ENCODE data around the gene KIF22. TPM values are rescaled to one million over a fixed set of nuclear protein-coding genes. Genes with fewer than 3 reads are reported as not detected.
"Not testable (repeated sequence)": the region's sequence is repeated elsewhere in the genome, so short reads cannot be mapped to it uniquely, and the experiment has no call there.

The KIF22 gene
- total RNA-seq, 3 donors from 2014 or later (not counting 1 experiment from before 2014, with no cell fraction given) = 73.4 to 96.0 (median 86.5) TPM

- WGBS (ENCODE audit: insufficient coverage) = 2% methylated on average over 29 of the region's 31 CpGs
- peaks cover 40 to 41% of the 10 kb centered on the region in 2 donors for H3K4me1 Mint-ChIP-seq
- H3K27me3 Mint-ChIP-seq (ENCODE audit: low read depth in 2 of 2) = no peaks in the 10 kb centered on the region
- H3K9me3 Mint-ChIP-seq = no peaks in the 10 kb centered on the region
- no peaks in the 10 kb centered on the region for H3K9me3 ChIP-seq (ENCODE audit: control insufficient read depth, insufficient read depth, low read length)
- H3K4me3 ChIP-seq (ENCODE audit: low read length) = peak overlapping the region; percentile 99
- peak in 1 of 2 donors; percentile 40 for DNase-seq
- H3K4me1 ChIP-seq (ENCODE audit: control insufficient read depth, insufficient read depth, low read length) = peaks cover 30% of the 10 kb centered on the region
- H3K27me3 ChIP-seq (ENCODE audit: control insufficient read depth, insufficient read depth, low read length) = no peaks in the 10 kb centered on the region
- TF ChIP-seq, protein P1, sequence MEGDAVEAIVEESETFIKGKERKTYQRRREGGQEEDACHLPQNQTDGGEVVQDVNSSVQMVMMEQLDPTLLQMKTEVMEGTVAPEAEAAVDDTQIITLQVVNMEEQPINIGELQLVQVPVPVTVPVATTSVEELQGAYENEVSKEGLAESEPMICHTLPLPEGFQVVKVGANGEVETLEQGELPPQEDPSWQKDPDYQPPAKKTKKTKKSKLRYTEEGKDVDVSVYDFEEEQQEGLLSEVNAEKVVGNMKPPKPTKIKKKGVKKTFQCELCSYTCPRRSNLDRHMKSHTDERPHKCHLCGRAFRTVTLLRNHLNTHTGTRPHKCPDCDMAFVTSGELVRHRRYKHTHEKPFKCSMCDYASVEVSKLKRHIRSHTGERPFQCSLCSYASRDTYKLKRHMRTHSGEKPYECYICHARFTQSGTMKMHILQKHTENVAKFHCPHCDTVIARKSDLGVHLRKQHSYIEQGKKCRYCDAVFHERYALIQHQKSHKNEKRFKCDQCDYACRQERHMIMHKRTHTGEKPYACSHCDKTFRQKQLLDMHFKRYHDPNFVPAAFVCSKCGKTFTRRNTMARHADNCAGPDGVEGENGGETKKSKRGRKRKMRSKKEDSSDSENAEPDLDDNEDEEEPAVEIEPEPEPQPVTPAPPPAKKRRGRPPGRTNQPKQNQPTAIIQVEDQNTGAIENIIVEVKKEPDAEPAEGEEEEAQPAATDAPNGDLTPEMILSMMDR (IDR thresholded peaks at IDR 0.05) = no peak
- ATAC-seq = peak in 1 of 3 donors; percentile 0
- peak overlapping the region; percentile 82 for H3K27ac ChIP-seq (ENCODE audit: low read length)
- no peaks in the 10 kb centered on the region for H3K36me3 Mint-ChIP-seq
- peak overlapping the region; percentile 92 for H3K27ac Mint-ChIP-seq
- peak overlapping the region; percentile 96 for H3K4me3 Mint-ChIP-seq
- H3K36me3 ChIP-seq (ENCODE audit: control insufficient read depth, insufficient read depth, low read length) = no peaks in the 10 kb centered on the region
- intact Hi-C loops (cut with micrococcal nuclease) = loop anchor here (1.0 to 2.0 kb wide), 4 partner anchors 14 to 90 kb away; partner anchors contain the start of gene PAGR1
Measured at GRCh38 chr16:29790949-29791844, 646 bp downstream of the KIF22 start.

- 65% methylated on average over 8 of the region's 9 CpGs for WGBS (ENCODE audit: insufficient coverage)
- no peaks in the 10 kb centered on the region for H3K9me3 ChIP-seq (ENCODE audit: control insufficient read depth, insufficient read depth, low read length)
- no peak overlapping the region for H3K4me3 ChIP-seq (ENCODE audit: low read length)
- peaks cover 30% of the 10 kb centered on the region for H3K4me1 ChIP-seq (ENCODE audit: control insufficient read depth, insufficient read depth, low read length)
- peaks cover 4% of the 10 kb centered on the region for H3K36me3 ChIP-seq (ENCODE audit: control insufficient read depth, insufficient read depth, low read length)
- no peaks in the 10 kb centered on the region for H3K27me3 Mint-ChIP-seq (ENCODE audit: low read depth in 2 of 2)
- TF ChIP-seq, protein P1 (IDR thresholded peaks at IDR 0.05) = no peak
- no peaks in the 10 kb centered on the region for H3K27me3 ChIP-seq (ENCODE audit: control insufficient read depth, insufficient read depth, low read length)
- H3K4me3 Mint-ChIP-seq = peak overlapping the region; percentile 96
- H3K9me3 Mint-ChIP-seq = no peaks in the 10 kb centered on the region
- peak overlapping the region; percentile 92 for H3K27ac Mint-ChIP-seq
- peaks cover 40 to 41% of the 10 kb centered on the region in 2 donors for H3K4me1 Mint-ChIP-seq
- intact Hi-C loops (cut with micrococcal nuclease) = loop anchor here (2.0 kb wide), 1 partner anchor 45 kb away; no protein-coding TSS in a partner anchor
- ATAC-seq = no peak
- peak in 1 of 2 donors; percentile 33 for DNase-seq
- H3K36me3 Mint-ChIP-seq = no peaks in the 10 kb centered on the region
- peak overlapping the region; percentile 19 for H3K27ac ChIP-seq (ENCODE audit: low read length)
Measured at GRCh38 chr16:29791845-29792807, 1.6 kb downstream of the KIF22 start.

- peaks cover 30% of the 10 kb centered on the region for H3K4me1 ChIP-seq (ENCODE audit: control insufficient read depth, insufficient read depth, low read length)
- H3K4me3 ChIP-seq (ENCODE audit: low read length); ATAC-seq; H3K27ac ChIP-seq (ENCODE audit: low read length); H3K4me3 Mint-ChIP-seq; H3K27me3 Mint-ChIP-seq (ENCODE audit: low read depth in 2 of 2); intact Hi-C loops (cut with micrococcal nuclease); H3K9me3 ChIP-seq (ENCODE audit: control insufficient read depth, insufficient read depth, low read length); DNase-seq; H3K36me3 Mint-ChIP-seq; H3K9me3 Mint-ChIP-seq; H3K27me3 ChIP-seq (ENCODE audit: control insufficient read depth, insufficient read depth, low read length): not testable (repeated sequence)
- peaks cover 14% of the 10 kb centered on the region for H3K36me3 ChIP-seq (ENCODE audit: control insufficient read depth, insufficient read depth, low read length)
- Mint-ChIP-seq H3K27ac (peak overlapping the region; percentile 92), H3K4me1 (peaks cover 40 to 41% of the 10 kb centered on the region in 2 donors)
- 96% methylated on average over 18 of the region's 18 CpGs for WGBS (ENCODE audit: insufficient coverage)
Measured at GRCh38 chr16:29793153-29793552, 2.6 kb downstream of the KIF22 start.
